GM12878 (cell line): ENCODE data around the gene SRRD. TPM values are rescaled to one million over a fixed set of nuclear protein-coding genes. Genes with fewer than 3 reads are reported as not detected.

ENCODE experiments used
- ATAC-seq: fragments of 200-7000 bp; cut with Tn5 transposase; 3 replicates; pipeline ENCODE4 v1.9.1; 2020; ENCODE audit warnings: mild to moderate bottlenecking, moderate library complexity
- BruUV-seq: library from RNA; stranded (reverse); fragments of 400-500 nt; replicated peaks from 2 replicates; lab custom pipeline; 2021; lab: Mats Ljungman, UMichigan
- CTCF ChIA-PET: fragments of 300-600 bp; sonication (Branson Sonifier 250); formaldehyde crosslinking; extraction: SDS; loops from one replicate; lab custom pipeline; 2021; ENCODE audit warnings: inconsistent platforms; lab: Yijun Ruan, JAX
- POLR2A ChIA-PET: fragments of 350-600 bp; formaldehyde crosslinking; extraction: SDS; loops from one replicate; lab custom pipeline; 2021; ENCODE audit warnings: inconsistent platforms; lab: Charles Lee
- RAD21 ChIA-PET: fragments of 300-600 bp; sonication (Branson Sonifier 250); formaldehyde crosslinking; loops from one replicate; lab custom pipeline; 2023; ENCODE audit warnings: antibody characterized with exemption; ENCODE audit not compliant: unreplicated experiment; lab: Charles Lee
- SMC1A ChIA-PET: fragments of 300-600 bp; sonication (Branson Sonifier 250); formaldehyde crosslinking; loops from one replicate; lab custom pipeline; 2023; ENCODE audit not compliant: unreplicated experiment, uncharacterized antibody; lab: Charles Lee
- DNase-seq: peaks from one replicate; pipeline ENCODE4 v3.0.0-alpha.2; 2011; ENCODE audit warnings: low read depth, low spot score
- FAIRE-seq: peaks from 3 replicates; lab custom pipeline; 2011; peaks lifted over from hg19 to GRCh38; lab: Jason Lieb, UNC
- H2AFZ ChIP-seq: 2 replicates; pipeline ENCODE4 v1.6.0; 2011; ENCODE audit warnings: low read depth, low read length, control low read depth; ENCODE audit not compliant: control insufficient read depth
- H3K27ac ChIP-seq: 2 replicates; pipeline ENCODE4 v1.5.1; 2011; ENCODE audit warnings: control low read depth; ENCODE audit not compliant: control insufficient read depth, insufficient read depth
- H3K27me3 ChIP-seq, 2 experiments: replicated peaks in 1 of 2; 2 replicates each; pipeline versions ENCODE4 v1.6.0 to v1.6.1; 2011; ENCODE audit warnings: low read length in 1 of 2; ENCODE audit not compliant: control insufficient read depth in 2 of 2, insufficient read depth in 2 of 2
- H3K36me3 ChIP-seq, 2 experiments: 2 replicates each; pipeline ENCODE4 v1.5.1; 2011; ENCODE audit warnings: low read length in 1 of 2; ENCODE audit not compliant: control insufficient read depth in 2 of 2, insufficient read depth in 2 of 2
- H3K4me1 ChIP-seq: 2 replicates; pipeline ENCODE4 v1.6.1; 2011; ENCODE audit warnings: mild to moderate bottlenecking, low read length, moderate library complexity, mixed read lengths; ENCODE audit not compliant: control insufficient read depth, insufficient read depth
- H3K4me2 ChIP-seq: 2 replicates; pipeline ENCODE4 v1.6.0; 2011; ENCODE audit warnings: control low read depth; ENCODE audit not compliant: control insufficient read depth, insufficient read depth
- H3K4me3 ChIP-seq: fragments of 200-600 bp; sonication (generic); 2 replicates; pipeline ENCODE4 v1.5.1; 2016
- H3K79me2 ChIP-seq: 2 replicates; pipeline ENCODE4 v1.6.0; 2011; ENCODE audit warnings: low read length; ENCODE audit not compliant: control insufficient read depth, insufficient read depth
- H3K9ac ChIP-seq: 2 replicates; pipeline ENCODE4 v1.8.0; 2011; ENCODE audit warnings: low read length, control low read depth, mixed read lengths; ENCODE audit not compliant: control insufficient read depth, insufficient read depth
- H3K9me3 ChIP-seq: replicated peaks from 3 replicates; pipeline ENCODE4 v1.5.1; 2011; ENCODE audit warnings: mild to moderate bottlenecking, low read length; ENCODE audit not compliant: control insufficient read depth, insufficient read depth
- H4K20me1 ChIP-seq: 2 replicates; pipeline ENCODE4 v1.6.0; 2011; ENCODE audit not compliant: control insufficient read depth, insufficient read depth
- CEBPB ChIP-seq, 2 experiments: fragments of 150-350 bp in 1 of 2; IDR thresholded peaks; 2 replicates each; pipeline ENCODE4 v1.6.1; 2012 to 2014; ENCODE audit warnings: low read depth in 2 of 2, low read length in 2 of 2, borderline replicate concordance in 1 of 2, inconsistent platforms in 1 of 2
- ESRRA ChIP-seq: IDR thresholded peaks from 2 replicates; pipeline ENCODE4 v1.6.1; 2012; ENCODE audit warnings: mild to moderate bottlenecking, low read length, improper control_type of control experiment
- EZH2 ChIP-seq: IDR thresholded peaks from 2 replicates; pipeline ENCODE4 v1.6.1; 2012; ENCODE audit warnings: low read depth, mild to moderate bottlenecking, control low read depth, inconsistent platforms, low read length, borderline replicate concordance; ENCODE audit not compliant: control insufficient read depth
- FOXM1 ChIP-seq: IDR thresholded peaks from 2 replicates; pipeline ENCODE4 v1.6.1; 2012; ENCODE audit warnings: low read depth, mild to moderate bottlenecking, inconsistent platforms, low read length, moderate library complexity
- MXI1 ChIP-seq: fragments of 150-350 bp; IDR thresholded peaks from 2 replicates; pipeline ENCODE4 v1.6.1; 2011; ENCODE audit warnings: low read depth, mild to moderate bottlenecking, inconsistent platforms, low read length, improper control_type of control experiment
- NRF1 ChIP-seq: conservative IDR thresholded peaks from 2 replicates; pipeline ENCODE4 v1.6.1; 2011; ENCODE audit warnings: mild to moderate bottlenecking, low read depth, low read length, improper control_type of control experiment
- PAX8 ChIP-seq: fragments of 450-650 bp; IDR thresholded peaks from 2 replicates; pipeline ENCODE4 v1.6.1; 2017; ENCODE audit warnings: mild to moderate bottlenecking, moderate library complexity
- POLR2AphosphoS2 ChIP-seq: IDR thresholded peaks from 2 replicates; pipeline ENCODE4 v1.6.1; 2011; ENCODE audit warnings: low read depth, mild to moderate bottlenecking, low read length, improper control_type of control experiment, moderate library complexity
- SRF ChIP-seq, 2 experiments: IDR thresholded peaks; 2 replicates each; pipeline ENCODE4 v1.6.1; 2011; ENCODE audit warnings: low read depth in 2 of 2, low read length in 2 of 2, mild to moderate bottlenecking in 1 of 2, moderate library complexity in 1 of 2
- TAF1 ChIP-seq: IDR thresholded peaks from 2 replicates; pipeline ENCODE4 v1.6.1; 2011; ENCODE audit warnings: mild to moderate bottlenecking, low read depth, low read length, borderline replicate concordance
- YBX1 ChIP-seq: fragments of 450-650 bp; IDR thresholded peaks from 2 replicates; pipeline ENCODE4 v1.6.1; 2016; ENCODE audit warnings: antibody characterized with exemption
- WGBS: methylation state at CpG from one replicate; pipeline ENCODE4 v1.1.6; 2016; ENCODE audit warnings: low lambda C conversion rate; ENCODE audit not compliant: insufficient replicate concordance, insufficient coverage; ENCODE audit errors: missing lambda C conversion rate; 5-methylcytosine and 5-hydroxymethylcytosine counted together
- in situ Hi-C: fragments of 300-500 bp; cut with MboI; formaldehyde crosslinking; loops from 9 replicates; pipeline ENCODE4 v1.14.3; 2018; ENCODE audit warnings: mixed read lengths
- intact Hi-C: fragments of 100-400 bp; cut with micrococcal nuclease; formaldehyde crosslinking; loops from one replicate; pipeline ENCODE4 v1.14.2; 2022; ENCODE audit not compliant: unreplicated experiment
- polyA plus RNA-seq, 11 experiments: library from polyadenylated mRNA; depleted of rRNA in 4 of 11; unstranded in 6 of 11; stranded (reverse) in 5 of 11; fragments of >200 nt; fragmentation: Nextera tagmentation in 4 of 11; fragmentation: Illumina TruSeq in 1 of 11; extraction: Ambion mirVana in 4 of 11; extraction: Trizol in 1 of 11; gene quantifications; 1 replicate in 1 of 11; 2 replicates in 10 of 11; pipeline versions ENCODE4 v1.2.1 to v1.2.3, GENCODE V29; 2011 to 2016; ENCODE audit warnings: inconsistent platforms in 2 of 11, missing spikeins in 2 of 11, low read depth in 1 of 11
- total RNA-seq, 4 experiments: library from RNA; depleted of rRNA in 3 of 4; stranded (reverse); fragments of >200 nt in 3 of 4; fragmentation: Illumina TruSeq in 1 of 4; extraction: Trizol in 1 of 4; gene quantifications; 2 replicates each; pipeline versions ENCODE4 v1.2.1 to v1.2.3, GENCODE V29; 2013 to 2021

Gene SRRD
- total and polyA plus RNA-seq, 10 of the 15 experiments (the other 5 are each of a cell fraction or from before 2014, with no cell fraction given), result 4.1 to 50.6 (median 27.5) TPM

GRCh38 chr22:26446808-26447515 lies 36.7 kb upstream of the SRRD start:
- Histone ChIP-seq H3K27ac (no peak overlapping the region), H3K4me3 (no peak overlapping the region), H3K4me1 (no peaks in the 10 kb centered on the region), H3K4me2 (no peak overlapping the region), H3K9me3 (no peaks in the 10 kb centered on the region), H3K27me3 (no peaks in the 10 kb centered on the region), H3K36me3 (peaks cover 6 to 16% of the 10 kb centered on the region in 2 experiments; a peak in 3 of 4 replicates), H2AFZ (no peak overlapping the region), H4K20me1 (no peaks in the 10 kb centered on the region), H3K9ac (no peak overlapping the region), H3K79me2 (no peaks in the 10 kb centered on the region; the same call in 1 of the 2 replicates)
- ChIA-PET CTCF (interaction anchor here (1.1 kb wide), 1 partner anchor 16 kb away, joined by 4 read pairs; no protein-coding TSS in a partner anchor), SMC1A (no interaction called here), RAD21 (no interaction called here), POLR2A (no interaction called here)
- no peak for ATAC-seq
- in situ Hi-C loops, result no loop called here
- no peak for TF ChIP-seq YBX1
- TF ChIP-seq PAX8, result no peak
- TF ChIP-seq TAF1, result no peak
- TF ChIP-seq POLR2AphosphoS2, result no peak
- no peak for TF ChIP-seq MXI1
- no peak for TF ChIP-seq CEBPB (IDR thresholded peaks at IDR 0.05; ENCODE audit: borderline replicate concordance in 1 of 2, low read depth in 2 of 2, low read length in 2 of 2)
- TF ChIP-seq SRF (IDR thresholded peaks at IDR 0.05; ENCODE audit: low read depth in 2 of 2, low read length in 2 of 2), result no peak
- TF ChIP-seq EZH2, result no peak
- no peak for TF ChIP-seq ESRRA
- no peak for TF ChIP-seq FOXM1
- no peak for TF ChIP-seq NRF1
- intact Hi-C loops, result no loop called here
- BruUV-seq, result no TSS peak
- FAIRE-seq, result no peak
- no peak for DNase-seq
- 86% methylated on average over 17 of the region's 17 CpGs for WGBS
